ENCODE measurements around the gene IL25.
"Not testable (repeated sequence)": the region's sequence is repeated elsewhere in the genome, so short reads cannot be mapped to it uniquely, and the experiment has no call there.

The IL25 gene

GRCh38 chr14:23372509-23372908 lies at the start of gene IL25:
Gene IL25, plus strand, starts transcription at chr14:23372809.
- no peak for DNase-seq

GRCh38 chr14:23323838-23324454 lies 48.7 kb upstream of the IL25 start:
- no peak for DNase-seq

- DNase-seq = no peak
These were observed 48.2 kb upstream of the IL25 start for GRCh38 chr14:23324455-23324846.

- no peak for DNase-seq
These were observed 47.6 kb upstream of the IL25 start for GRCh38 chr14:23324993-23325392.

GRCh38 chr14:23325746-23326145 lies 46.9 kb upstream of the IL25 start:
- DNase-seq = not testable (repeated sequence)

GRCh38 chr14:23326491-23327332 lies 45.9 kb upstream of the IL25 start:
- no peak for DNase-seq

GRCh38 chr14:23327947-23328744 lies 44.5 kb upstream of the IL25 start:
- DNase-seq = peak; percentile 35

GRCh38 chr14:23335623-23336022 lies 37.0 kb upstream of the IL25 start:
- DNase-seq = no peak

GRCh38 chr14:23339506-23340268 lies 32.9 kb upstream of the IL25 start:
- no peak for DNase-seq

GRCh38 chr14:23344481-23344880 lies 28.1 kb upstream of the IL25 start:
- no peak for DNase-seq

- no peak for DNase-seq
These were observed 26.5 kb upstream of the IL25 start for GRCh38 chr14:23345987-23346692.

GRCh38 chr14:23346693-23347405 lies 25.8 kb upstream of the IL25 start:
- no peak for DNase-seq

GRCh38 chr14:23347406-23348296 lies 25.0 kb upstream of the IL25 start:
- DNase-seq = no peak

GRCh38 chr14:23348297-23348655 lies 24.3 kb upstream of the IL25 start:
- DNase-seq = no peak

GRCh38 chr14:23349156-23349845 lies 23.3 kb upstream of the IL25 start:
- no peak for DNase-seq

- DNase-seq = no peak
These were observed 20.7 kb upstream of the IL25 start for GRCh38 chr14:23351681-23352505.

- peak; percentile 51 for DNase-seq
These were observed 19.8 kb upstream of the IL25 start, which contains the start of gene SLC22A17 for GRCh38 chr14:23352506-23353432. Gene SLC22A17, minus strand, starts transcription at chr14:23352887.

- no peak for DNase-seq
These were observed 19.2 kb upstream of the IL25 start for GRCh38 chr14:23353433-23353780.
